ENCODE data around the gene RANBP3.
"Not testable (repeated sequence)": the region's sequence is repeated elsewhere in the genome, so short reads cannot be mapped to it uniquely, and the experiment has no call there.

Gene RANBP3

DNA sequence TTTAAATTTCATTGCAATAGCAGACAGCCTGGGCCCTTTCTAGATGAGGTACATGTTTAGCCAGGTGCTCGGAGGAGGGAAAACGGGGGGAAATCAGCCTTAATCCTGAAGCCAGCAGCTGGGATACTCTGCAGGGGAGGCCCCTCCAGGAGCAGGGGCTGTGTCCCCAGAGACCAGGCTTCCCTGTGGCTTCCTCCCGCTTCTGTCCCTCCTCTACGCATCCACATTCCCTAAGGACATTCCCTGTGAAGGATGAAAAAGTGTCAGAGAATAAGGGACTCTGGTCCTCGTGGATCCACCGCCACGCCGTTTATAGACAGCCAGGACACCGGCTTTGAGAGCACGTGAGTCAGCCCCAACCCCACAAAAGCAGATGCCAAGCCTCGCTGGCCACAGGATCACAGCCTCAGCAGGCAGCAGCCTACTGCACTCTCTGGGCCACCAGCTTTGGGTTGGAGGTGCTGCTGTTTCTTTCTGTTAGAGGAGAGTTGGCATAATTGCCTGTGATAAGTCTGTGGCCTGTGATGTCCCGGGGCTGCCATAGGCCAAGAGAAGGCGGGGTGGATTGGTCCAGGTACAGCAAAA lies 36.7 kb upstream of the RANBP3 start:
- H3K4me3 ChIP-seq (ENCODE audit: low read depth, low read length): no peak overlapping the region
- TF ChIP-seq, protein P1, sequence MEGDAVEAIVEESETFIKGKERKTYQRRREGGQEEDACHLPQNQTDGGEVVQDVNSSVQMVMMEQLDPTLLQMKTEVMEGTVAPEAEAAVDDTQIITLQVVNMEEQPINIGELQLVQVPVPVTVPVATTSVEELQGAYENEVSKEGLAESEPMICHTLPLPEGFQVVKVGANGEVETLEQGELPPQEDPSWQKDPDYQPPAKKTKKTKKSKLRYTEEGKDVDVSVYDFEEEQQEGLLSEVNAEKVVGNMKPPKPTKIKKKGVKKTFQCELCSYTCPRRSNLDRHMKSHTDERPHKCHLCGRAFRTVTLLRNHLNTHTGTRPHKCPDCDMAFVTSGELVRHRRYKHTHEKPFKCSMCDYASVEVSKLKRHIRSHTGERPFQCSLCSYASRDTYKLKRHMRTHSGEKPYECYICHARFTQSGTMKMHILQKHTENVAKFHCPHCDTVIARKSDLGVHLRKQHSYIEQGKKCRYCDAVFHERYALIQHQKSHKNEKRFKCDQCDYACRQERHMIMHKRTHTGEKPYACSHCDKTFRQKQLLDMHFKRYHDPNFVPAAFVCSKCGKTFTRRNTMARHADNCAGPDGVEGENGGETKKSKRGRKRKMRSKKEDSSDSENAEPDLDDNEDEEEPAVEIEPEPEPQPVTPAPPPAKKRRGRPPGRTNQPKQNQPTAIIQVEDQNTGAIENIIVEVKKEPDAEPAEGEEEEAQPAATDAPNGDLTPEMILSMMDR (IDR thresholded peaks at IDR 0.05; ENCODE audit: borderline replicate concordance, insufficient read depth, low read depth, low read length): no peak

DNA sequence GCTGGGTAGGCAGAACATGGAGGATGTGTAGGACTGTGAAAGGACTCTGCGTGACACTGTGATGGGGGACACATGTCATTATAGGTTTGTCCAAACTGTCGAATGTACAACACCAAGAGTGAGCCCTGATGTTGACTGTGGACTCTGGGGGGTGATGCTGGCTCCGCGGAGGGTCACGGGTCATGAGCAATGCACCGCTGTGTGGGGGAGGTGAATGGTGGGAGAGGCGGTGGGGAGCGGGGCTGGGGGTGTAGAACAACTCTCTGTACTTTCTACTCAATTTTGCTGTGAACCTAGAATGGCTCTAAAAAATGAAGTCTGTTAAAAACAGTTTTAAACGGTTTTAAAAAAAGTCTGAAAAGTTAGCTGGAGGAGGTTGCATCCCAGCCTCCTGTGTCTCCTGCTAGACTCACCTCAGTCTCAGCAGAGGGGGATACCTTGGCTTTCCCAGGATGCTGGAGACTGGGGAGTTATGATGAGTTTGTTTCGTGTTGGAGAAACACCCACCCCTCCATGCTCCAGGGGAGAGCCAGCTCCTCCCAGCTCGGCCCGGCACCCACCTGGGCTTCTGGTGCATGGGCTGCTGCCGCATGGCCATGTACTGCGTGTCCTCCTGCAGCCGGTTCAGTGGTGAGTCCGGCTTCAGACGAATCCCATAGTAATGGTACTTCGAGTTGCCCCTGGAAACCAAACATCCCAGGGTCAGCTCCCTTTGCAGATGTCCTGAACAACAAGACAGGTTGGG lies 34.7 kb upstream of the RANBP3 start:
- no peak overlapping the region for H3K4me3 ChIP-seq (ENCODE audit: low read depth, low read length)
- TF ChIP-seq, protein P1 (IDR thresholded peaks at IDR 0.05; ENCODE audit: borderline replicate concordance, insufficient read depth, low read depth, low read length): no peak

DNA sequence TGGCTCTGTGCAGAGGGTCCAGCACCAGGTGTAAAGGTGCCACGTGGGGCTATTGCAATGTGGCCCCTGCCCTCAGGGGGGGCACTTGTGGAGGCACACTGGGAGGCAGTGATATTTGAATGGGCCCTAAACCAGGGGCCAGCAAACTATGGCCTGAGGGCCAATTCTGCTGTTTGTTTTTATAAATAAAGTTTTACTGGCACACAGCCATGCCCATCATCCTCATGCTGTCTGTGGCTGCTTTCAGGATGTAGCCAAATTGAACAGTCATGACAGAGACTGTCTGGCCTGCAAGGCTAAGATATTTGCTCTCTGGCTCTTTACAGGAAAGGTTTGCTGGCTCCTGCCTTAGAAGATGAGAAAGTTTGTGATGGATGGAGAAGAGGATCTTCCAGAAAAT lies 33.9 kb upstream of the RANBP3 start:
- H3K4me3 ChIP-seq (ENCODE audit: low read depth, low read length): no peak overlapping the region
- TF ChIP-seq, protein P1 (IDR thresholded peaks at IDR 0.05; ENCODE audit: borderline replicate concordance, insufficient read depth, low read depth, low read length): no peak

DNA sequence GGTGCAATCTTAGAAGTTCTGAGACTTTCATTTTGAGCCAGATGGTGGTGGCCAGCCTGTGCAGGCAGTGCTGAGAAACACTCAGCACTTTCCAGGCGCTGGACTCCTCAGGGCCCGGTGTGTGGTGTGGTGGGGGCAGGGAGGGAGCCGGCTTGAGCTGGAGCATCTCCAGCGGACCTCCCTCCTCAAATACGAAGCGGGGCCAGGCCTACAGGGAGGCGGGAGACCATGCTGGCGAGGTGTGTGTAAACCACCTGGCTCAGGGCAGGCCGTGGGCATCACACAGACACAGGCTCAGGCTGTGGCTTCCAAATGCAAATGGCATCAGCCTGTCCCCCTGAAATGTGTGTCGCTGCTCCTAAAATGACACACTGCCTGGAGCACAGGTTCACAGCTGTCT lies 33.3 kb upstream of the RANBP3 start:
- H3K4me3 ChIP-seq (ENCODE audit: low read depth, low read length): no peak overlapping the region
- TF ChIP-seq, protein P1 (IDR thresholded peaks at IDR 0.05; ENCODE audit: borderline replicate concordance, insufficient read depth, low read depth, low read length): no peak

DNA sequence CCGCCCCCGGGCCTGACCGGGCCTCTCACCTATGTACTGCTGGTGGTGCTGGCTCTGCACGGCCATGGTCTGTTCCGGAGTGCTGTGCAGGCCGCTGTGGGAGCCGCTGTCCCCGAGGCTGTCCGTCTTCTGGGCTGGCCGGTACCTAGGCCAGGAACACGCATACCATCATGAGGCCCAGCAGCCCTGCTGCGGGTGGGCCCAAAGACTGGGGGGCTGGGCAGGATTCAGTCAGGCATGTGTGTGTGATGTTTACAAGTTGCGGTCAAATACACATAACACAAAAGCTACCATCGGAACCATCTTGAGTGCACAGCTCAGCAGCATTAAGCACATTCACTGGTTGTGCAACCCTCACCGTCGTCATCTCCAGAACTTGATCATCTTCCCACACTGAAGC lies 32.2 kb upstream of the RANBP3 start:
- H3K4me3 ChIP-seq (ENCODE audit: low read depth, low read length): no peak overlapping the region
- TF ChIP-seq, protein P1 (IDR thresholded peaks at IDR 0.05; ENCODE audit: borderline replicate concordance, insufficient read depth, low read depth, low read length): no peak

DNA sequence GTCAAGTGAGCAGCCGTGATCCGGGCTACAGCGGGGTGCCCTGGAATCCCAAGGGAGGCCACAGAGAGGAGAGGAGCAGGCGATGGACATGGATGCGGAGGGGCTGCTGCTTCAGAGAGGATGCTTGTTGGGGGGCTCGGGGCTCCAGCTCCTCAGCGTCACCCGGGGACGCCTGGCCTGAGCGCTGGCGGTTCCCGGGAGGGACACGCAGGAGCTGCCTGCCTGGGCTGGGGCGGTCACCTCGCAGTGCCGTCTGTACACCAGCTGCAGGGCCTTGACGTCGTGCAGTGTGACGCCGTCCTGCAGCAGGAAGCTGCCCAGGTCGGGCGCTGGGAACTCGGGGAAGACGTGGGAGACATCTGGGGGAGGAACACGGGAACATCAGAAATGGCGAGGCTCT lies 29.9 kb upstream of the RANBP3 start:
- no peak overlapping the region for H3K4me3 ChIP-seq (ENCODE audit: low read depth, low read length)
- TF ChIP-seq, protein P1 (IDR thresholded peaks at IDR 0.05; ENCODE audit: borderline replicate concordance, insufficient read depth, low read depth, low read length): no peak

DNA sequence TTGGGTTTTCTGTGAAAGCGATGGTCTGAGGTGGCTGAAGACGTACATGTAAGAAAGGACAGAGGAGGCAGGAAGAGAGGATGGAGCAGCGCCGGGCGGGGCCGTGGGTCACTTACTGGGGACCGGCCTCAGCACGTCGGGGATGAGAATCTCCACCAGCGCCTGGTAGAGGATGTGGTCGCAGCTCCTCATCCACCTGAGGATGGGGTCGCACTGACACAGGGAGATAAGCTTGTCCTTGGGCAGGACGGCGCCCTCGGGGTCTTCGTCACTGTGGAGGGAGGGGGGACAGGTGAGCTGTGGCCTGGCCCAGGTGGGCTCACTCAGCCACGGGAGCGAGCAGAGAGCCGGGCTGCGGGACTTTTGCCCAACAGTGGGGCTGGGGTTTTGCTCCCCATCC lies 29.0 kb upstream of the RANBP3 start:
- no peak overlapping the region for H3K4me3 ChIP-seq (ENCODE audit: low read depth, low read length)
- TF ChIP-seq, protein P1 (IDR thresholded peaks at IDR 0.05; ENCODE audit: borderline replicate concordance, insufficient read depth, low read depth, low read length): no peak

DNA sequence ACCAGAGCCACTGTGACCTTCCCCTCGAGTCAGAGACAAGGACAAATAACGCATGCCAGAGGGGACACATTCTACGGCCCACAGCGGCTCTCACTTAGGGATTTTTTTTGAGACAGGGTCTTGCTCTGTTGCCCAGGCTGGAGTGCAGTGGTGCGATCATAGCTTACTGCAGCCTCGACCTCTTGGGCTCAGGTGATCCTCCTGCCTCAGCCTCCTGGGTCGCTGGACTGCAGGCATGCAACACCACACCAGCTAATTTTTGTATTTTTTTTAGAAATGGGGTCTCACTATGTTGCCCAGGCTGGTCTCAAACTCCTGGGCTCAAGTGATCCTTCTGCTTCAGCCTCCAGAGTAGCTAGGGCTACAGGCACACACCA lies 28.1 kb upstream of the RANBP3 start:
- not testable (repeated sequence) for H3K4me3 ChIP-seq (ENCODE audit: low read depth, low read length)
